Activated CD4-positive, alpha-beta T cell treated with anti-CD3 and anti-CD28 coated beads, Interleukin-2, amount 10 ng/mL, durations not matched to agents 7 days and 5 days (primary cell): ENCODE results near the gene ZBTB9. TPM values are rescaled to one million over a fixed set of nuclear protein-coding genes. Genes with fewer than 3 reads are reported as not detected.

Experiments
- CTCF ChIA-PET: fragments of 350-600 bp; sonication (Branson Sonifier 250); formaldehyde crosslinking; loops from one replicate; lab custom pipeline; 2021; ENCODE audit warnings: antibody characterized with exemption; lab: Charles Lee
- POLR2A ChIA-PET: fragments of 350-600 bp; sonication (Branson Sonifier 250); formaldehyde crosslinking; loops from one replicate; lab custom pipeline; 2021; ENCODE audit warnings: antibody characterized with exemption; lab: Charles Lee
- DNase-seq: peaks from one replicate; pipeline ENCODE4 v3.0.0-alpha.2; 2020
- H3K27ac Mint-ChIP-seq: one replicate; pipeline ENCODE4 v1.8.0; 2021; ENCODE audit warnings: mild to moderate bottlenecking, moderate library complexity, mixed read lengths
- H3K27me3 Mint-ChIP-seq: one replicate; pipeline ENCODE4 v1.8.0; 2021; ENCODE audit warnings: mixed read lengths
- H3K36me3 Mint-ChIP-seq: one replicate; pipeline ENCODE4 v1.8.0; 2021; ENCODE audit warnings: low read depth, mixed read lengths
- H3K4me1 Mint-ChIP-seq: one replicate; pipeline ENCODE4 v1.8.0; 2021; ENCODE audit warnings: mixed read lengths
- H3K4me3 Mint-ChIP-seq: one replicate; pipeline ENCODE4 v1.8.0; 2021; ENCODE audit warnings: mild to moderate bottlenecking, moderate library complexity, mixed read lengths
- H3K9me3 Mint-ChIP-seq: one replicate; pipeline ENCODE4 v1.8.0; 2021; ENCODE audit warnings: mixed read lengths
- total RNA-seq, 2 experiments: library from RNA; stranded (reverse); gene quantifications; one replicate each; pipeline ENCODE4 v1.2.3, GENCODE V29; 2021

ZBTB9 gene
- total RNA-seq, 2 experiments from 2014 or later, result 9.0 to 9.9 TPM

DNA sequence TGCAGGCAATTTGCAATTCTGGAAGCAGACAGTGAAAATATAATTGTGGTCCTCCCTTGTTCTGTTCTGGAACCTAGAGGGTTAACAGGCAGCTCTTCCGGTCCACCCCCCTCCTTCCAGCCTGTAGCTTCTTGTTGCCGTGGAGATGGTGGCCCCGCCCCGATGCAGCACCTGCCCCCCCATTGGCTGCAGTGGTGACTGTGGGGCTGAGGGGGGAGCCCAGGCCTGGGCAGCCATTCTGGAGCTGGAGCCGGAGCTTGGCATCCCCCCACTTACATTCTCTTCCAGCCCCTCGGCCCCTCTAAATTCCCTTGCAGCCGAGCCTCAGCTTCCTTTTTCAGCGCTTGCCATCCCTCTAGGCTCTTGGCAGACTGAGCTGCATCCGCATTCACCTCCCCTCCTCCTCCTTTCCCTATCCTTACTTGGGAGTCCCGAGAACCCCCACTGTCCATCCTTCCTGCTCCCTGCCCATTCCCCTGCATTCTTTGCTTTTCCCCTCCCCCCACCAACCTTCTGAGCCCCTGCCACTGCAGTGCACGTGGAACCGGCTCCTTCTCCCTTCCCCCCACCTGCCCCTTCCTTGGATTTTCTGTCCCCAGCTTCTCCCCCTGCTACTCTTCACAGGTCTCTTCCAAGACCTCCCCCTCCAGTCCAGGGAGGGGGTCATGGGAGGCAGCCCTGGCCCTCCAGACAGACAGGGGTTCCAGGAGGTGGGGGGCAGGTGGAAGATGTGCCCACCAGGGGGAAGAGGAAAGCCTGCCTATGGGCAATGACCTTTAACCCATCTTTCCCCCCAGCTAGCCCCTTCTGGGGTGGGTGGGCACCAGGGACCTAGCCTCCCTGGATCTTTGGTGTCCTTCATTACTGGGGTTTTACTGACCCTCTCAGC lies 23.1 kb upstream of the ZBTB9 start:
- ChIA-PET POLR2A (interaction anchor here (1.1 kb wide), 1 partner anchor 21 kb away, joined by 3 read pairs; the partner anchor contains the start of gene PHF1), CTCF (interaction anchor here (0.6 to 4.1 kb wide), 8 partner anchors 13 to 270 kb away, joined by 3 to 28 read pairs (median 4); partner anchors contain the start of genes BAK1, CUTA, SYNGAP1 and ZBTB9)
- peak; percentile 89 for DNase-seq
- Mint-ChIP-seq H3K36me3 (peaks cover 16% of the 10 kb centered on the region), H3K27ac (peak overlapping the region; percentile 93), H3K9me3 (no peaks in the 10 kb centered on the region), H3K4me3 (peak overlapping the region; percentile 83), H3K27me3 (no peaks in the 10 kb centered on the region), H3K4me1 (peaks cover 67% of the 10 kb centered on the region)

DNA sequence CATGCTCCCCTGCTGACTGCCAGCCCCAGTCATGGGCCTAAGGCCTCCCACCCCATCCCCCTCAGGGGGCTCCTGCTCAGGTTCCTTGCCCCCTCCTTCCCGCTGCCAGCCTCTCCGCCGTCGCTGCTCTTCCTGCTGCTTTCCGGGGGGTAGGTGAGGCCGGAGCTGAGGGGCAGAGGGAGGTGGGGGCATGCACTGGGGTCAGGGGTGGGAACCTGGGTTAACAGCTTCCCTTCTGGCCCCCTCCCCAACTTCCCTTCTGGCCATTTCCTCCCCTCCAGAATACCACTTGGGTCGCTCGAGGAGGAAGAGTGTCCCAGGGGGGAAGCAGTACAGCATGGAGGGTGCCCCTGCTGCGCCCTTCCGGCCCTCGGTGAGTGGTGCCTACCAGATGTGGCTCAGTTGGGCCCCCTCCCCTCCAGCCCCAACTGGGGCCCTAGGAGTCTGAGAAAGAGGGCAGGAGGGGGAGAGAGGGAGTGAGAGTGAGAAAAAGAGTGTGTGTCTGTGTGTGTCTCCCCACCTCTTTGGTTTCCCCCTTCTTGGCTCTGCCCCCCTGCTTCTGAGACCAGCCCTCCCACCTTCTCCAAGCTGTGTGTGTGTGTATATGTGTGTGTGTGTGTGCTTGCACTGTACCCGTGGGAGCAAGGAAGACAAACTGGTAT lies 22.4 kb upstream of the ZBTB9 start:
- peak overlapping the region; percentile 83 for H3K4me3 Mint-ChIP-seq
- ChIA-PET POLR2A (no interaction called here), CTCF (interaction anchor here (1.3 to 4.1 kb wide), 4 partner anchors 13 to 269 kb away, joined by 4 to 28 read pairs (median 6); partner anchors contain the start of genes CUTA, SYNGAP1 and ZBTB9)
- H3K36me3 Mint-ChIP-seq, result peaks cover 21% of the 10 kb centered on the region
- H3K9me3 Mint-ChIP-seq, result no peaks in the 10 kb centered on the region
- DNase-seq, result no peak
- peaks cover 60% of the 10 kb centered on the region for H3K4me1 Mint-ChIP-seq
- peak overlapping the region; percentile 58 for H3K27ac Mint-ChIP-seq
- no peaks in the 10 kb centered on the region for H3K27me3 Mint-ChIP-seq

DNA sequence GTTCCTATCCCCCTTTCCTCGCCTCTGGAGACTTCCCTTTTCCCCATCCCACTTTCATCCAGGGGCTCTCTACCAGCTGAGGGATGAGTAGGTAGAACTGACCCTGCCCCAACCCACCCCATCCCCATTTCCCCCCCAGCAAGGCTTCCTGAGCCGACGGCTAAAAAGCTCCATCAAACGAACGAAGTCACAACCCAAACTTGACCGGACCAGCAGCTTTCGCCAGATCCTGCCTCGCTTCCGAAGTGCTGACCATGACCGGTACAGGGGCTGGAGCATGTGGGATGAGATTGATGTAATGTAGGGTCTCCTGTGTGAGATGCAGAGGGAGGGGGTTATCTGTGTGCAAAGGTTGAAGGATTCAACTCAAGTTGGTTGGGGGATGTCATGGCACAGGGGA lies 21.8 kb upstream of the ZBTB9 start:
- peaks cover 55% of the 10 kb centered on the region for H3K4me1 Mint-ChIP-seq
- peak overlapping the region; percentile 83 for H3K4me3 Mint-ChIP-seq
- H3K9me3 Mint-ChIP-seq, result no peaks in the 10 kb centered on the region
- H3K27ac Mint-ChIP-seq, result peak overlapping the region; percentile 66
- ChIA-PET CTCF (interaction anchor here (2.7 kb wide), 1 partner anchor 12 kb away, joined by 6 read pairs; no protein-coding TSS in a partner anchor), POLR2A (no interaction called here)
- no peak for DNase-seq
- H3K27me3 Mint-ChIP-seq, result no peaks in the 10 kb centered on the region
- peaks cover 25% of the 10 kb centered on the region for H3K36me3 Mint-ChIP-seq

DNA sequence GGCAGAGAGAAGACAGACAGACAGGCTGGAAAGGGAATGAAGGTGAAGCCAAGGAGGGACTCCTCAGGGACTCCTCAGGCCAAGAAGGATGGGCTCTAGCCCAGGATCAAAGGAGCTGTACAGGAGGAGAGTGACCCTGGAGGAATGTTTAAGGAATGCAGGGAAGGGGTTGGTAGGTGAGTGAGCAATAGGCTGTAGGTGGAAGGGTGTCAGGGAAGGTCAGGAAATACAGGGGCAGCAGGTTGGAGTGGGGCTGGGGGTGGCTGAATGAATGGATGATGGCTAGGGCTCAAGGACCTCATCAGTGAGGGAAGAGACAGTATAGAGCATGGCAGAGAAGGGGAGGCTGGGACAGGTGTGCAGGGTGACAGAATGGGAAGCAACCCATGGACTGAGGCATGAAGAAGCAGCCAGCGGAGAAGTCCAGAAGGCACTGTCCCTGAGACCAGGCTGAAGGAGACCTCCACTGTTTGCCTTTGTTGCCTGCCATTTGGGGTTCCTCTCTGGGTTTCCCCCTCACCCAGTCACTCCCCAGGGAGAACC lies 21.3 kb upstream of the ZBTB9 start:
- DNase-seq, result no peak
- no peaks in the 10 kb centered on the region for H3K27me3 Mint-ChIP-seq
- CTCF ChIA-PET, result no interaction called here
- no peaks in the 10 kb centered on the region for H3K9me3 Mint-ChIP-seq
- peaks cover 54% of the 10 kb centered on the region for H3K4me1 Mint-ChIP-seq
- peak overlapping the region; percentile 39 for H3K4me3 Mint-ChIP-seq
- peak overlapping the region; percentile 66 for H3K27ac Mint-ChIP-seq
- POLR2A ChIA-PET, result no interaction called here
- H3K36me3 Mint-ChIP-seq, result peaks cover 26% of the 10 kb centered on the region

DNA sequence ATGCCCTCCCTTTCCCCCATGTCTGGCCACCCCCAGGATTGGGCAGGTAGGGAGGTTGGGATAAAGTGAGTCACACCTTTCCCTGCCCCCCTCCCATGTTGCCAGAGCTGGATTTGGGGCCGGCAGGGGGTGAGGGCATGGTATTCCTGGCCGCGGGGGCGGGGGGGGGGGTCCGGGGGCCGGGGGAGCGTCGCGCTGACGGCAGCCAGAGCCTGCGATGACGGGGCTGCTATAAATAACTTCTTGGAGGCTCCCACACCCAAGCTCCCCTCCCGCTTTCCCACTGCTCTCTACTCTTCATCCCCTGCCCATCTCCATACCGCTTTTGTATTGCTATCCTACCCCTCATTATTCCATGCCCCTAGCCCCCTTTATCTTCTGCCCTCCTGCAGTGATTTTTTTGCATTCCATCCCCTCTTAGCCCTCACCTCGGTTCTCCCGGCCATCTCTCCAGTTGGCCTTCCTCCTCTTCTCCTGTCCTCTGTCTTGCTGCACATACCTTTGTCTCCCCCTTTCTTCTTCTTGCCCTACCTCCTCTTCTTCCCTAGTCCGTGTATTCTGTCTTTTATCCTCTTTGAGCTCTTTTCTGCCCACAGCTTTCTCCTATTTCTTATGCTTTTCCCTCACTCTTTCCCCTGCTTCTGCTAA lies 20.7 kb upstream of the ZBTB9 start:
- H3K4me1 Mint-ChIP-seq, result peaks cover 48% of the 10 kb centered on the region
- H3K27me3 Mint-ChIP-seq, result no peaks in the 10 kb centered on the region
- POLR2A ChIA-PET, result no interaction called here
- no peak for DNase-seq
- CTCF ChIA-PET, result interaction anchor here (0.6 kb wide), 1 partner anchor 1056 kb away, joined by 4 read pairs; no protein-coding TSS in a partner anchor
- no peak overlapping the region for H3K4me3 Mint-ChIP-seq
- peaks cover 29% of the 10 kb centered on the region for H3K36me3 Mint-ChIP-seq
- H3K27ac Mint-ChIP-seq, result no peak overlapping the region
- H3K9me3 Mint-ChIP-seq, result no peaks in the 10 kb centered on the region

DNA sequence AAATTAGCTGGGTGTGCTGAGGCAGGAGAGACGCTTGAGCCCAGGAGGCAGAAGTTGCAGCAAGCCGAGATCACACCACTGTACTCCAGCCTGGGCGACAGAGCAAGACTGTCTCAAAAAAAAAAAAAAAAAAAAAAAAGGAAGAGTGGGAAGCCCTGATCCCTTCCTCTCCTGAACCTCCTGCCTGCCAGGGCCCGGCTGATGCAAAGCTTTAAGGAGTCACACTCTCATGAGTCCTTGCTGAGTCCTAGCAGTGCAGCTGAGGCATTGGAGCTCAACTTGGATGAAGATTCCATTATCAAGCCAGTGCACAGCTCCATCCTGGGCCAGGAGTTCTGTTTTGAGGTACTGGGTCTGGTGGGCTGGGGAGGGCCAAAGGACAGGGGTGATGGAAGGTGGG lies 19.4 kb upstream of the ZBTB9 start:
- peaks cover 34% of the 10 kb centered on the region for H3K36me3 Mint-ChIP-seq
- ChIA-PET CTCF (no interaction called here), POLR2A (interaction anchor here (0.5 kb wide), 1 partner anchor 34 kb away, joined by 5 read pairs; no protein-coding TSS in a partner anchor)
- peaks cover 35% of the 10 kb centered on the region for H3K4me1 Mint-ChIP-seq
- no peaks in the 10 kb centered on the region for H3K27me3 Mint-ChIP-seq
- H3K9me3 Mint-ChIP-seq, result no peaks in the 10 kb centered on the region
- no peak overlapping the region for H3K4me3 Mint-ChIP-seq
- DNase-seq, result no peak
- no peak overlapping the region for H3K27ac Mint-ChIP-seq

DNA sequence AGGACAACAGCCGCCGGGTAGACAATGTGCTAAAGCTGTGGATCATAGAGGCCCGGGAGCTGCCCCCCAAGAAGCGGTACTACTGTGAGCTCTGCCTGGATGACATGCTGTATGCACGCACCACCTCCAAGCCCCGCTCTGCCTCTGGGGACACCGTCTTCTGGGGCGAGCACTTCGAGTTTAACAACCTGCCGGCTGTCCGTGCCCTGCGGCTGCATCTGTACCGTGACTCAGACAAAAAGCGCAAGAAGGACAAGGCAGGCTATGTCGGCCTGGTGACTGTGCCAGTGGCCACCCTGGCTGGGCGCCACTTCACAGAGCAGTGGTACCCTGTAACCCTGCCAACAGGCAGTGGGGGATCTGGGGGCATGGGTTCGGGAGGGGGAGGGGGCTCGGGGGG lies 16.7 kb upstream of the ZBTB9 start:
- ChIA-PET CTCF (interaction anchor here (0.6 to 1.3 kb wide), 2 partner anchors 9 to 17 kb away, joined by 3 read pairs; partner anchors contain the start of gene ZBTB9), POLR2A (no interaction called here)
- H3K4me1 Mint-ChIP-seq, result peaks cover 9% of the 10 kb centered on the region

GRCh38 chr6:33438978-33439594 lies 15.3 kb upstream of the ZBTB9 start:
- Mint-ChIP-seq H3K27ac (peak overlapping the region; percentile 51), H3K36me3 (peaks cover 37% of the 10 kb centered on the region), H3K4me1 (peaks cover 2% of the 10 kb centered on the region), H3K27me3 (no peaks in the 10 kb centered on the region), H3K9me3 (no peaks in the 10 kb centered on the region), H3K4me3 (no peak overlapping the region)
- CTCF ChIA-PET, result interaction anchor here (0.6 kb wide), 1 partner anchor 122 kb away, joined by 4 read pairs; the partner anchor contains the start of gene ZBTB22
- POLR2A ChIA-PET, result no interaction called here
- no peak for DNase-seq

More for the DNA sequence above, 16.7 kb upstream of the ZBTB9 start:
- Mint-ChIP-seq H3K27me3 (no peaks in the 10 kb centered on the region), H3K27ac (no peak overlapping the region), H3K36me3 (peaks cover 40% of the 10 kb centered on the region), H3K9me3 (no peaks in the 10 kb centered on the region), H3K4me3 (no peak overlapping the region)
- DNase-seq, result no peak

- Mint-ChIP-seq H3K4me1 (peaks cover 1% of the 10 kb centered on the region), H3K9me3 (no peaks in the 10 kb centered on the region), H3K36me3 (peaks cover 37% of the 10 kb centered on the region), H3K4me3 (no peak overlapping the region), H3K27me3 (no peaks in the 10 kb centered on the region), H3K27ac (peak overlapping the region; percentile 63)
- ChIA-PET CTCF (interaction anchor here (1.2 kb wide), 1 partner anchor 10 kb away, joined by 4 read pairs; no protein-coding TSS in a partner anchor), POLR2A (no interaction called here)
- DNase-seq, result no peak
Measured at GRCh38 chr6:33439956-33440648, 14.3 kb upstream of the ZBTB9 start.

- H3K27ac Mint-ChIP-seq, result no peak overlapping the region
- H3K4me3 Mint-ChIP-seq, result no peak overlapping the region
- H3K36me3 Mint-ChIP-seq, result peaks cover 34% of the 10 kb centered on the region
- H3K9me3 Mint-ChIP-seq, result no peaks in the 10 kb centered on the region
- ChIA-PET CTCF (interaction anchor here (1.2 to 1.6 kb wide), 2 partner anchors 9 to 14 kb away, joined by 4 to 5 read pairs; partner anchors contain the start of gene ZBTB9), POLR2A (no interaction called here)
- no peaks in the 10 kb centered on the region for H3K27me3 Mint-ChIP-seq
- no peak for DNase-seq
- no peaks in the 10 kb centered on the region for H3K4me1 Mint-ChIP-seq
Measured at GRCh38 chr6:33440649-33441309, 13.6 kb upstream of the ZBTB9 start.

DNA sequence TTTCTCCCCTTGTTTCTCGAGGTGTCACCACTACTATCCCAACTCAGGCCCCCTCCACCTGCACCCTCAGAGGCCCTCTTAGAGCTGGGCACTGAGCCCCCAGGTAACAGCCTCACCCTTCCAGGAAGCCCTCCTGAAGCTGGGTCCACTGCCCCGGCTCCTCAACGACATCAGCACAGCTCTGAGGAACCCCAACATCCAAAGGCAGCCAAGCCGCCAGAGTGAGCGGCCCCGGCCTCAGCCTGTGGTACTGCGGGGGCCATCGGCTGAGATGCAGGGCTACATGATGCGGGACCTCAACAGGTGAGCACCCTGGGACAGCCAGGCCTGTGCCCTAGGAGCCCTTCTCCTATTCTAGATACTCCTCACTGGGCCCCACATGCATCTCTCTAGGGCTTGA lies 12.9 kb upstream of the ZBTB9 start:
- peaks cover 39% of the 10 kb centered on the region for H3K36me3 Mint-ChIP-seq
- peak overlapping the region; percentile 19 for H3K27ac Mint-ChIP-seq

More for the DNA sequence above, 12.9 kb upstream of the ZBTB9 start:
- ChIA-PET POLR2A (no interaction called here), CTCF (interaction anchor here (1.2 to 1.6 kb wide), 2 partner anchors 9 to 13 kb away, joined by 4 to 5 read pairs; partner anchors contain the start of gene ZBTB9)
- H3K4me3 Mint-ChIP-seq, result no peak overlapping the region
- no peaks in the 10 kb centered on the region for H3K27me3 Mint-ChIP-seq
- DNase-seq, result no peak
- no peaks in the 10 kb centered on the region for H3K4me1 Mint-ChIP-seq
- no peaks in the 10 kb centered on the region for H3K9me3 Mint-ChIP-seq
